HepG2 (cell line): ENCODE measurements around the gene CAV3. TPM values are rescaled to one million over a fixed set of nuclear protein-coding genes. Genes with fewer than 3 reads are reported as not detected.

Experiments
- ATAC-seq: fragments of 200-7000 bp; cut with Tn5 transposase; 3 replicates; pipeline ENCODE4 v1.9.1; 2020; ENCODE audit warnings: mild to moderate bottlenecking, moderate library complexity
- BruUV-seq: library from RNA; stranded (reverse); fragments of 400-500 nt; replicated peaks from 2 replicates; lab custom pipeline; 2021; lab: Mats Ljungman, UMichigan
- CTCF ChIA-PET: fragments of 300-600 bp; formaldehyde crosslinking; extraction: SDS; loops from one replicate; lab custom pipeline; 2021; ENCODE audit warnings: low total read pairs, inconsistent platforms, low intra/inter-chr PET ratio; lab: Yijun Ruan, JAX
- POLR2A ChIA-PET: fragments of 350-600 bp; sonication (Branson Sonifier 250); formaldehyde crosslinking; loops from one replicate; lab custom pipeline; 2020; ENCODE audit warnings: antibody characterized with exemption, inconsistent platforms; lab: Yijun Ruan, JAX
- DNase-seq: peaks from one replicate; pipeline ENCODE4 v3.0.0-alpha.2; 2015; ENCODE audit warnings: low spot score
- FAIRE-seq: peaks from 3 replicates; lab custom pipeline; 2011; peaks lifted over from hg19 to GRCh38; lab: Jason Lieb, UNC
- H2AFZ ChIP-seq: one replicate; pipeline ENCODE4 v1.6.1; 2011; ENCODE audit warnings: low read length, inconsistent platforms
- H3K27ac ChIP-seq: fragments of 300-600 bp; 3 replicates; pipeline ENCODE4 v1.8.0; 2011; ENCODE audit warnings: mixed run types, mild to moderate bottlenecking, mixed read lengths, low read length, inconsistent platforms; ENCODE audit not compliant: insufficient read depth; ENCODE audit errors: extremely low read length
- H3K27me3 ChIP-seq, 2 experiments: fragments of 200-600 bp in 1 of 2; 2 replicates in 1 of 2; 3 replicates in 1 of 2; pipeline versions ENCODE4 v1.6.0 to v1.8.0; 2011; ENCODE audit warnings: low read length in 2 of 2, mild to moderate bottlenecking in 2 of 2, moderate library complexity in 2 of 2, inconsistent platforms in 1 of 2; ENCODE audit not compliant: insufficient read depth in 2 of 2, control insufficient read depth in 1 of 2
- H3K36me3 ChIP-seq, 2 experiments: fragments of 200-600 bp in 1 of 2; replicated peaks in 1 of 2; 2 replicates in 1 of 2; 3 replicates in 1 of 2; pipeline versions ENCODE4 v1.5.1 to v1.8.0; 2011; ENCODE audit warnings: low read length in 2 of 2, inconsistent platforms in 1 of 2; ENCODE audit not compliant: insufficient read depth in 2 of 2, control insufficient read depth in 1 of 2
- H3K4me1 ChIP-seq: 2 replicates; pipeline ENCODE4 v1.5.1; 2012; ENCODE audit warnings: low read length, inconsistent platforms; ENCODE audit not compliant: insufficient read depth
- H3K4me2 ChIP-seq: 2 replicates; pipeline ENCODE4 v1.6.0; 2011; ENCODE audit warnings: low read depth, low read length, inconsistent platforms
- H3K4me3 ChIP-seq, 3 experiments: fragments of 200-600 bp in 1 of 3; sonication (generic), shearing (Covaris generic) in 1 of 3; replicated peaks in 1 of 3; 2 replicates each; pipeline ENCODE4 v1.5.1; 2011 to 2016; ENCODE audit warnings: low read length in 3 of 3, inconsistent platforms in 2 of 3, low read depth in 2 of 3, mild to moderate bottlenecking in 2 of 3, control low read depth in 1 of 3, mixed read lengths in 1 of 3; ENCODE audit not compliant: insufficient read depth in 1 of 3
- H3K79me2 ChIP-seq: one replicate; pipeline ENCODE4 v1.6.1; 2011; ENCODE audit warnings: low read length, inconsistent platforms; ENCODE audit not compliant: insufficient read depth
- H3K9ac ChIP-seq: 2 replicates; pipeline ENCODE4 v1.6.0; 2011; ENCODE audit warnings: mild to moderate bottlenecking, low read depth, low read length, inconsistent platforms; ENCODE audit not compliant: insufficient read depth
- H3K9me3 ChIP-seq: 2 replicates; pipeline ENCODE4 v1.5.1; 2012; ENCODE audit warnings: mild to moderate bottlenecking, low read length
- H4K20me1 ChIP-seq: 2 replicates; pipeline ENCODE4 v1.6.0; 2011; ENCODE audit warnings: inconsistent platforms, mild to moderate bottlenecking, low read length, moderate library complexity; ENCODE audit not compliant: insufficient read depth
- CEBPB ChIP-seq: IDR thresholded peaks from 2 replicates; pipeline ENCODE4 v1.6.1; 2011; ENCODE audit warnings: low read depth, low read length, improper control_type of control experiment, borderline replicate concordance
- CEBPG ChIP-seq: IDR thresholded peaks from 2 replicates; pipeline ENCODE4 v1.6.1; 2016
- NCOA5 ChIP-seq: sonication (generic); formaldehyde crosslinking; IDR thresholded peaks from 2 replicates; pipeline ENCODE4 v1.4.0; 2020; ENCODE audit warnings: missing genetic modification reagents
- NR2F6 ChIP-seq, 2 experiments: IDR thresholded peaks; 2 replicates each; pipeline ENCODE4 v1.6.1; 2016; ENCODE audit warnings: antibody characterized with exemption in 1 of 2, mild to moderate bottlenecking in 1 of 2
- RARA ChIP-seq: IDR thresholded peaks from 2 replicates; pipeline ENCODE4 v1.6.1; 2016; ENCODE audit warnings: missing genetic modification reagents, missing compliant biosample characterization
- SRY ChIP-seq: sonication (generic); formaldehyde crosslinking; IDR thresholded peaks from 2 replicates; pipeline ENCODE4 v1.8.0; 2022; ENCODE audit warnings: mild to moderate bottlenecking, missing genetic modification reagents
- ZNF282 ChIP-seq: fragments of 450-650 bp; IDR thresholded peaks from 2 replicates; pipeline ENCODE4 v1.6.1; 2018; ENCODE audit not compliant: partially characterized antibody
- ZNF317 ChIP-seq: sonication (generic); formaldehyde crosslinking; IDR thresholded peaks from 2 replicates; pipeline ENCODE4 v1.5.0; 2020; ENCODE audit warnings: mild to moderate bottlenecking, missing genetic modification reagents
- ZNF382 ChIP-seq: sonication (generic); formaldehyde crosslinking; IDR thresholded peaks from 2 replicates; pipeline ENCODE4 v1.5.0; 2020; ENCODE audit warnings: missing genetic modification reagents, mild to moderate bottlenecking, borderline replicate concordance
- ZNF687 ChIP-seq: sonication (generic); formaldehyde crosslinking; IDR thresholded peaks from 2 replicates; pipeline ENCODE4 v1.5.1; 2020; ENCODE audit warnings: mild to moderate bottlenecking, missing genetic modification reagents, moderate library complexity
- WGBS: methylation state at CpG from one replicate; pipeline ENCODE4 v1.1.6; 2017; ENCODE audit warnings: low lambda C conversion rate; 5-methylcytosine and 5-hydroxymethylcytosine counted together
- in situ Hi-C: cut with HindIII; loops from 2 replicates; pipeline ENCODE4 v1.10.0; 2017; ENCODE audit warnings: low pct_unique_long_range_greater_than_20kb; ENCODE audit not compliant: extremely low pct_ligation_motif_present
- intact Hi-C: fragments of 100-400 bp; cut with micrococcal nuclease; formaldehyde crosslinking; loops from one replicate; pipeline ENCODE4 v1.10.0; 2022; ENCODE audit not compliant: unreplicated experiment
- polyA plus RNA-seq, 8 experiments: library from polyadenylated mRNA; depleted of rRNA in 3 of 8; stranded (reverse) in 7 of 8; unstranded in 1 of 8; fragments of >200 nt; fragmentation: Illumina TruSeq in 4 of 8; extraction: Trizol in 4 of 8; gene quantifications; 2 replicates each; pipeline versions ENCODE4 v1.2.1 to v1.2.3, GENCODE V29; 2011 to 2016; ENCODE audit warnings: low read depth in 4 of 8, missing spikeins in 1 of 8, mixed read lengths in 1 of 8; ENCODE audit not compliant: insufficient read depth in 1 of 8
- total RNA-seq, 5 experiments: library from RNA; depleted of rRNA; stranded (reverse); fragments of >200 nt; fragmentation: Illumina TruSeq; extraction: Trizol; gene quantifications; 2 replicates each; pipeline ENCODE4 v1.2.3, GENCODE V29; 2016; ENCODE audit warnings: low read depth in 1 of 5
- TF ChIP-seq, protein P1 (sequence below): sonication (generic); formaldehyde crosslinking; conservative IDR thresholded peaks from 2 replicates; pipeline ENCODE4 v1.8.0; 2022; ENCODE audit warnings: low read depth, missing genetic modification reagents
- TF ChIP-seq, protein P2 (sequence below): sonication (generic); formaldehyde crosslinking; IDR thresholded peaks from 2 replicates; pipeline ENCODE4 v1.4.0; 2020; ENCODE audit warnings: low read depth, mild to moderate bottlenecking, missing genetic modification reagents

The CAV3 gene
- total and polyA plus RNA-seq, 2 of the 13 experiments (the other 11 are each of a cell fraction or from before 2014, with no cell fraction given): not detected

GRCh38 chr3:8776406-8776805 lies 42.8 kb downstream of the CAV3 start:
- intact Hi-C loops: no loop called here
- CTCF ChIA-PET: no interaction called here
- H2AFZ ChIP-seq: no peak overlapping the region

DNA sequence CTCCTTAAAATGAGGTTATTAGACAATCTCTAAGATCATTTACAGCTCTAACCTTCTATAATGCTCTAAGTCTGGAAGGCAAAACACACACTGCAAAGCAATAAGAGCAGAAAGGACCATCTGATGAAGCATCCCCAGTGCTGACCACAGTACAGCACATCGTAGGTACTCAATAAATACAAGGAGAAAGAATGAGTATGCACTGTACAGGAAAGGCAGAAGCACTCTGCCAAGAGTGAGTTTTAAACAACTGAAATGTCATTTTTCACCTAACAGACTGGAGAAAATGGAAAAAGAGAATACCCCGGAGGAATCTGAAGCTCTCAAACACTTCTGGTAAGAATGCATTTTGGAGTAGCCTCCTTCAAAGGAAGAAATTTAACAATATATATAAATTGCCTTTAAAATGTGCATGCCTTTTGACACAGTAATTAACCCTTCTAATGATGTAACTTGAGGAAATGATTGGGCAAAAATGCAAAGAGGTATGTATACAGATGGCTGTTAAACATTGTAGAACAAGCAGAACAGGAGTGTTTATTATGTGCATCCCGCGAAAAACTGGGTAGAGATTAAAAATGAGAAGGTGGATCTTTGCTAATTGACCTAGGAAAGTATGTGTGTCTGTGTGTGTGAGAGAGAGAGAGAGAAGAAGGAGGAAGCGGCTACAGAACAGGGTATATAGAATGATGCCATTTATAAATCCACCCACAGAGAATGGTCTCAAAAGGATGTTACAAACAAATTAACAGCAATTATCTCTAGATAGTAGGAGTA lies 43.8 kb downstream of the CAV3 start:
- ATAC-seq (no peak), FAIRE-seq (no peak), DNase-seq (no peak)
- no TSS peak for BruUV-seq
- intact Hi-C loops (no loop called here), in situ Hi-C loops (no loop called here)
- Histone ChIP-seq H3K9ac (no peak overlapping the region), H3K9me3 (no peaks in the 10 kb centered on the region), H3K27ac (no peak overlapping the region), H3K36me3 (no peaks in the 10 kb centered on the region), H3K27me3 (no peaks in the 10 kb centered on the region), H3K4me3 (no peak overlapping the region), H4K20me1 (no peaks in the 10 kb centered on the region), H2AFZ (no peak overlapping the region), H3K4me1 (peaks cover 12% of the 10 kb centered on the region; the same call in 1 of the 2 replicates), H3K79me2 (no peaks in the 10 kb centered on the region), H3K4me2 (no peak overlapping the region)
- POLR2A ChIA-PET: no interaction called here
- TF ChIP-seq NR2F6 (IDR thresholded peaks at IDR 0.05): no peak
- TF ChIP-seq NR2F6 (CRISPR knock-in tag; IDR thresholded peaks at IDR 0.05): no peak
- TF ChIP-seq NCOA5: no peak
- TF ChIP-seq, protein P1, sequence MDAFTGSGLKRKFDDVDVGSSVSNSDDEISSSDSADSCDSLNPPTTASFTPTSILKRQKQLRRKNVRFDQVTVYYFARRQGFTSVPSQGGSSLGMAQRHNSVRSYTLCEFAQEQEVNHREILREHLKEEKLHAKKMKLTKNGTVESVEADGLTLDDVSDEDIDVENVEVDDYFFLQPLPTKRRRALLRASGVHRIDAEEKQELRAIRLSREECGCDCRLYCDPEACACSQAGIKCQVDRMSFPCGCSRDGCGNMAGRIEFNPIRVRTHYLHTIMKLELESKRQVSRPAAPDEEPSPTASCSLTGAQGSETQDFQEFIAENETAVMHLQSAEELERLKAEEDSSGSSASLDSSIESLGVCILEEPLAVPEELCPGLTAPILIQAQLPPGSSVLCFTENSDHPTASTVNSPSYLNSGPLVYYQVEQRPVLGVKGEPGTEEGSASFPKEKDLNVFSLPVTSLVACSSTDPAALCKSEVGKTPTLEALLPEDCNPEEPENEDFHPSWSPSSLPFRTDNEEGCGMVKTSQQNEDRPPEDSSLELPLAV (CRISPR knock-in tag): no peak
- TF ChIP-seq SRY (CRISPR knock-in tag): no peak
- TF ChIP-seq ZNF687 (CRISPR knock-in tag): no peak
- no peak for TF ChIP-seq ZNF317 (CRISPR knock-in tag)
- 54% methylated on average over 5 of the region's 5 CpGs for WGBS
- CTCF ChIA-PET: no interaction called here

More at GRCh38 chr3:8776406-8776805, 42.8 kb downstream of the CAV3 start:
- H3K79me2 ChIP-seq: no peaks in the 10 kb centered on the region
- H3K27me3 ChIP-seq: no peaks in the 10 kb centered on the region
- WGBS: 24% methylated on average over 4 of the region's 4 CpGs
- BruUV-seq: no TSS peak
- H3K4me2 ChIP-seq: no peak overlapping the region
- ATAC-seq (peak; percentile 89), FAIRE-seq (peak; percentile 71), DNase-seq (peak; percentile 43)
- no peak overlapping the region for H3K4me3 ChIP-seq
- no peak overlapping the region for H3K27ac ChIP-seq
- H3K9me3 ChIP-seq: no peaks in the 10 kb centered on the region
- H3K36me3 ChIP-seq: no peaks in the 10 kb centered on the region
- in situ Hi-C loops: no loop called here
- H3K4me1 ChIP-seq: peaks cover 12% of the 10 kb centered on the region; the same call in 1 of the 2 replicates
- TF ChIP-seq, protein P2, sequence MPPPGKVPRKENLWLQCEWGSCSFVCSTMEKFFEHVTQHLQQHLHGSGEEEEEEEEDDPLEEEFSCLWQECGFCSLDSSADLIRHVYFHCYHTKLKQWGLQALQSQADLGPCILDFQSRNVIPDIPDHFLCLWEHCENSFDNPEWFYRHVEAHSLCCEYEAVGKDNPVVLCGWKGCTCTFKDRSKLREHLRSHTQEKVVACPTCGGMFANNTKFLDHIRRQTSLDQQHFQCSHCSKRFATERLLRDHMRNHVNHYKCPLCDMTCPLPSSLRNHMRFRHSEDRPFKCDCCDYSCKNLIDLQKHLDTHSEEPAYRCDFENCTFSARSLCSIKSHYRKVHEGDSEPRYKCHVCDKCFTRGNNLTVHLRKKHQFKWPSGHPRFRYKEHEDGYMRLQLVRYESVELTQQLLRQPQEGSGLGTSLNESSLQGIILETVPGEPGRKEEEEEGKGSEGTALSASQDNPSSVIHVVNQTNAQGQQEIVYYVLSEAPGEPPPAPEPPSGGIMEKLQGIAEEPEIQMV: no peak
- TF ChIP-seq CEBPB (peak; percentile 11; the same call in 1 of the 2 replicates), CEBPG (CRISPR knock-in tag) (0 out of 2 replicates have a peak, but pooled peaks have one; percentile 6), ZNF282 (no peak), ZNF382 (CRISPR knock-in tag) (no peak), RARA (CRISPR knock-in tag) (0 out of 2 replicates have a peak, but pooled peaks have one; percentile 20)
- TF ChIP-seq, all 625 proteins: peak for 3
- POLR2A ChIA-PET: no interaction called here
- Histone ChIP-seq H4K20me1 (no peaks in the 10 kb centered on the region), H3K9ac (no peak overlapping the region)
